HuH-7 (cell line): Measurements from ENCODE around the gene MAGI1.

ENCODE experiments used
- DNase-seq: peaks from one replicate; pipeline ENCODE4 v3.0.0; 2011; ENCODE audit warnings: low spot score

MAGI1 gene

DNA sequence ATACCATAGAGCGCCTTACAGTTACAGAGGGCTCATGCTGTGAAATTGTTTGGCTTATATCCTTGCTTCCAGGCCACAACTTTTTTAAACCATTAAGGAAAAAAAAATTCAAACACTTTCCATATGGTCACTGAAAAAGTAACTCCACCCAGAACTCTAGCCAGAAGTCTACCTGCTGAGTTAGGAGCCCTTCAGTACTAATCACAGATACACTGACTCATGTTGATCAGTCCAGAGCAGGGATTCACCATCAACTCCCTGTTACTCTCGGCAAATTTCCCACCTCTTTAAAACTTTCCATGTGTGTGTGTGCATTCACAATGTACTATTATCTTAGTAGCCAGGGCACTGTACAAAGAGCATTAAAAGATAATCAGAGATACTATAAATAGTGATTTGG, 372.8 kb downstream of the MAGI1 start:
- DNase-seq, result no peak

DNA sequence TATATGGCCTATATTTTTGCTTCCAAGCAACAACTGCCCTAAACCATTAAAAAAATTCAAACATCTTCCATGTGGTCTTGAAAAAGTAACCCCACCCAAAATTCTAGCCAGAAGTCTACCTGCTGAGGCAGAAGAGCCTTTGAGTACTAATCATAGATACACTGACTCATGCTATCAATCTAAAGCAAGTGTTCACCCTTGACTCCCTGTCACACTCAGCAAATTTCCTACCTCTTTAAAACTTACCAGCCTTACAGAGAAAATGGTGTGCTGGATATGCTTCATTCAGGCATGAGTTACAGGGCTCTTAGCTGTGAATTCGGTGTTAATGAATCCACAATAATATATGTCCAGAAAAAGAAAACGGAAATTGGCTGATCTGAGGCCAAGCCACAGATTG, 373.8 kb downstream of the MAGI1 start:
- no peak for DNase-seq

DNA sequence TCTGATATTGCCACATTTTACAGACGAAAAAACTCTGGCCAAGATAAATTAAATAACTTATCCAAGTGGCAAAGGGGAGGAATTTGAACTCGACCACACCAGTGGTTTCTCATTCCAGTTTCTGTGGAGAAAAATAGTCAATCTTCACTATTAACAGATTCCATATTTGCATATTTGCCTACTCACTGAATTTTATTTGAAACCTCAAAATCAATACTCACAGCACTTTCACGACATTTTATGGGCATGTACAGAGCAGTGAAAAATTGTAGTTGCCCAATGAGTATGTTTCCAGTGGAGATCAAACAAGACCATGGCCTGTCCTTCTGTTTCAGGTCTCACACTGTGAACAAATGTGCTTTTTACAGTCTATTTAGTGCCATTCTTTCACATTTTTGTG, 374.3 kb downstream of the MAGI1 start:
- no peak for DNase-seq

DNA sequence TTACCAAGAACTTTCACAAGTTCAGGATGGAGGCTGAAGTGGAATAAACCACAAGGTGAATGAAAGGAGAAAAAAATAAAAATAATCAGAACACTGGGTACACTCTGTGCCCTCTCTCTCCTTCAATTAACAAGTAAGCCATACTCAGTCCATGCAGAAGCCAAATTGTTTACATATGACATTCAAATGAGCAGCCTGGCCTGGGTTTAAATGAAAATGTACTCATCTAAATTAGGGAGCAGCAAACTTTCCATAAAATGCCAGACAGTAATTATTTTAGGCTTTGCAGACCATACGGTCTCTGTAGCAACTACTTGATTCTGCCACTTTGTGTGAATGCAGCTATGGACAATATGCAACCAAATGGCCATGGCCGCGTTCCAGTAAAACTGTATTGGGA, 376.6 kb downstream of the MAGI1 start:
- DNase-seq, result no peak

DNA sequence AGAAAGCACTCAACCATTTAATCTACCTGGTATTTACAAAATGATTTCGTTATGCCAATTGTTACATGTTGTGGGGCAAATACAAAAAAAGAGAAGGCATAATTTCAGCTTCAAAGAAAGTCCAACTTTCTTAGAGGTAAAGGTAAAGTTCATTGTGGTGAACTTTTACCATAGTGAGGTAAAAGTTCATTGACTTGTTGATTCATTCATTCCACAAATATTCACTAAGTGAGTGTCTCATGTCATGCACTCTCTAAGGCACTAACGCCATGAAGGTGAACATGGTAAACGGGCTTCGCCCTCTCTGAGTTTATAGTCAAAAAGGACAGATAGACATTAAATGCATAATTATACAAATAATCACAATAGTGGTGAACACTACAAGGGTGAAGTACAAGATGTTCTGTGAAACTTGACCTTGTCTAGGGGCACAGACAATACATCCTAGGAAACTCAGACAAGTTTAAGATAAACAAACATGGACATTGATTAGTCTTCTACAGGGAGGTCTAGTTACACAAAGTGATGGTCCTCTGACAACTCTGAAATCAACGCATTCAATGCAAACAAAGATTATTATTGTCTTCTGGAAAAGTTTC, 378.6 kb downstream of the MAGI1 start:
- DNase-seq, result no peak

DNA sequence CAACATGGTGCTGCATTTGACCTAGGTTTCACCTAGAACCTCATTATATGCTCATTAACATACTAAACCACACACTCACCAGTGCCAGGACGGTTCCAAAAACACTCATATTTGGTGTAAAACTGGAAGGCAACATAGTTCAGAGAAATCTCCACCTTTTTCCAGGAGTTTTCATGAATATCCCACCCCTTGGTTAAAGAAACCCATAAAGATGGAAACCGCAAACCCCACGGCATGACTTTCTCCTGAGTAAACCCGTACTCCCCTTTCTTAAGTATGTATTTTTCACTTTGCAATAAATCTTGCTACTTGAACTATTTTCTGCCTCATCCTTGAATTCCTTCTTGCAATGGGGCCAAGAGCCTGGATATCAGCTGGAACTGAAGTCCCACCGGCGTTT, 379.3 kb downstream of the MAGI1 start:
- no peak for DNase-seq

DNA sequence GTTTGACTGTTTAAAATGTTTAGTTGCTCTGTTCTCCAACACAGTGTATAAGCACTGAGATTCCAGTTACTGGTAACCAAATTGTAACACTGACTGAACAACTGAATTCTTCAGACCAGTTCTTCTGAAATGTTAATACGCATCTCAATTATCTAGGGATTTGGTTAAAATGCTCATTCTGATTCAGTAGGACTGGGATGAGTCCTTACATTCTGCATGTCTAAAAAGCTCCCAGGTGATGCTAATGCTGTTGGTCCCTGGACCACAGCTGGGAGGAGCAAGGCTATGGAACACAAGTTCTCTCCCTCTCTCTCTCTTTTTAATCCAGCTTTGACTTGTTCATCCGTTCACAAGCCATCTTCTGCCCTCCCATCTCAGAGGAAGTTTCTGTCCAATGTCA, 380.3 kb downstream of the MAGI1 start:
- no peak for DNase-seq

DNA sequence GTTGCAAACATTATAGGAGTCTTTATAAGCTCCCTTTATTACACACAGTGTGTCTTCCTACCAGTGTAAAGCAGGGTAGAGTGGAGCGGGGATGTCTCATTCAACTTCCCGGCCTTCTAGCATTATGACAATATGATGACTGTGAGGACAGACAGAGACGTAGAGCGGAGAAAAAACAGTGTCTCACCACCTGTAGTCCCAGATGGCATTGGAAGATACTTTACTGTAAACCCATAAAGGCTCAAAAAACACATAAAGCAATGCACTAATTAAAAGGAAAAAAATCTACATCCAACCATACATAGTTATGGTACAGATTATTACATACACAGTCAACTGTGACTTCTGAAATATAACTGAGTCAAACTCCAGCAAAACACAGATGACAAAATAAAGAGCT, 383.7 kb downstream of the MAGI1 start:
- DNase-seq, result no peak

DNA sequence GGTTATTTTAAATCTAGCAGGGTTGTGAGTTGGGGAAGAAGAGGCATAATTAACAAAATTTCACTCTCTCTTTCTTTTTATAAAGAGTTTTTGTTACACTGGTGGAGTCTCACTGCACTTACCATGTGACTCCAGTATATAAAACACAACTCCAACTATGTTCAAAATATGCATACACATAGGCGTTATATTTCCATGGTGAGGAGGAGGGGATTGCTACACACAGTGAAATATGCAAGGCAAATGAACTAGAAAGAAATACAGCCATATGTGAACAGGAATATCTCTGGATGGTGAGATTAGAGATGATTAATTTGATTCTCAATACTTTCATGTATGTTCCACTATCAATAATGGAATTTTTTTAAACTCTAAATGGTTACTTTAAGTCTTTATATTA, 385.0 kb downstream of the MAGI1 start:
- DNase-seq, result no peak

DNA sequence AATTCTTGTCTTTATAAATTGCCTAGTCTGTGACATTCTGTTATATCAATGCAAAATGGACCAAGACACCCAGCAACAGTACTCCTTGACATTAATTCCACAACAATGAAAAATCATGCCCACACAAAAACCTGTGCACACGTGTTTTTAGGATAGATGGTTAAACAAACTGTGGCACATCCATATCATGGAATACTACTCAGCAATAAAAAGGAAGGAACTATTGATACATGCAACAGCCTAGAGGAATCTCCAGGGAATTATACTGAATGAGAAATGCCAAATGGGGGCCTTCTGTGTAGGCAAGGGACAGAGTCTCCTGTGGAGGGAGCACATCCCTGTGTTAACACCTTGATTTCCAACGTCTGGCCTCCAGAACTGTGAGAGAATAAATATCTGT, 388.5 kb downstream of the MAGI1 start:
- DNase-seq, result no peak

DNA sequence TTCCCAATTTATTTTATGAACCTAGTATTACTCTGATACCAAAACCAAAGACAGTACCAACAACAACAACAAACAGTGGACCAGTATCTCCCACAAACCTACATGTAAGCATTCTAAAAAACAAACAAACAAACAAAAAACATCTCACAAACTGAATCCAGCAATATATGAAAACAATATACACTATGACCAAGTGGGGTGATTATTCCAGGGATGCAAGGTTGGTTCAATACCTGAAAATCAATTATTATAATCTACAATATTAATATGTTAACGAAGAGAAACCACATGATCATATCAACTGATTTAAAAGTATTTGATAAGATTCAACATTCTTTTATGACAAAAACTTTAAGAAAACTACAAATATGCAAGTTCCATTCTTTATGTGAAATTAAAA, 391.3 kb downstream of the MAGI1 start:
- no peak for DNase-seq

DNA sequence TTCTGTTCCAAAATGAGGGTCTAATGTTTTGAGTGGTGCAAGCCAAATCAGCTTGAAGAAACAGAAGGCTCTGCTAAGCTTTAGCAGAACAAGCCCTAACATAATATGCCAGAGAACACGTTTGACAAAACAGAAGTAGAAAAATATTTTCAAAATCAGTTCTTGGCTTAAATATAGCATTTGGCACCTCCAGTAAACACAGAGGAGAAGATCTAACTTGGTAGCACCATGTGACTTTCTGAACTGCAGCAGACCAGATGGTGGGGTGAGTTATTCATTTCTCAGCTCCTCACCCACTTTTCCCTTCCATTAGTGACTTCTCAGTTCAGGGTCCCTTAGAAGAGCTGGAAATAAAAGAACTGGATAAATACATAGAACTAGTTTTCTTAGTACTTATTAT, 395.8 kb downstream of the MAGI1 start:
- no peak for DNase-seq

DNA sequence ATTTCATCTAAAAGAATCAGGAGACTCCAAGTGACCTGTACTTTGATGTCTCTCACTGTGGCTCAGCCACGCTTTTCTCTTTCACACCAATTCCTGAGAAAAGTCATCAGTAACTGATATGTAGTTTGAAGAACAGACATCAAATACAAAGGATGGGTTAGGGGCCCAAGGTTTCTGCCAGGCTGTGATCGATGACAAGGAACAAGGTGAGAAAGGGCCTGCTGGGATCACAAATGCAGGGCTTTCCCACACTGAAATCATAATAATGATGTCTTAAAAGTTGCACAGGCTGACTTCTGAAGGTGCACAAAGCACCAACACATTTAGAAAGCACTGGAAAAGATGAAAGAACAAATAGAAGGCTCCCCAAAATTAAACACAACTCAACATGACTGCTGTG, 396.9 kb downstream of the MAGI1 start:
- DNase-seq, result no peak

DNA sequence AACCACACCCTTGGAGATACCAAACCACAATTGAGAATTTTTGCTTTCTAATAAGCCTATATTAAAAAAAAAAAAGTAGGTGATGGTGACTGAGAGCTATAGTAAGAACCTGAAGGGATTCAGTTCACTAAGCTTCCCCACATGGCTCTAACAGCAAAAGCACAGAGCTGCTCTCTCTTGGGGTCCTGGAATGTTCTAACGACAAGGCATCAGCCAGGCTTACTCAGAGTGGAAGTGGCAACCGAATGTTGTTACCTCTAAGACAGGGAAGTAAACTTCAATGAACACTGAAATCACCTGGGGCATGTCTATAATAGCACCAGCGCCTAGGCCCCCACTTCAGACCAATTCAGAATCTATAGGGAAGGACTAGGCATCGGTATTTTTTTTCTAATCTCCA, 397.7 kb downstream of the MAGI1 start:
- DNase-seq, result no peak

DNA sequence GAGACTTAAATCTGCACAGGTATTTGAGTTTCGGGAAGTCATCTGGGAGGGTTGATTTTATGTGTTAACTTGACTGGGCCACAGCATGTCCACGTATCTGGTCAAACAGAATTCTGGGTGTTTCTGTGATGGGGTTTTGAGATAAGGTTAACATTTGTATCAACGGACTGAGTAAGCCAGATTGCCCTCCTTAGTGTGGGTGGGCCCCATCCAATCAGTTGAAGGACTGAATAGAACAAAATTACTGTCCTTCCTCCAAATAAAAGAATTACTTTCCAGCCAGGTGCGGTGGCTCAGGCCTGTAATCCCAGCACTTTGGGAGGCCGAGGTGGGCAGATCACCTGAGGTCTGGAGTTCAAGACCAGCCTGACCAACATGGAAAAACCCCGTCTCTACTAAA, 399.3 kb downstream of the MAGI1 start:
- DNase-seq, result no peak

DNA sequence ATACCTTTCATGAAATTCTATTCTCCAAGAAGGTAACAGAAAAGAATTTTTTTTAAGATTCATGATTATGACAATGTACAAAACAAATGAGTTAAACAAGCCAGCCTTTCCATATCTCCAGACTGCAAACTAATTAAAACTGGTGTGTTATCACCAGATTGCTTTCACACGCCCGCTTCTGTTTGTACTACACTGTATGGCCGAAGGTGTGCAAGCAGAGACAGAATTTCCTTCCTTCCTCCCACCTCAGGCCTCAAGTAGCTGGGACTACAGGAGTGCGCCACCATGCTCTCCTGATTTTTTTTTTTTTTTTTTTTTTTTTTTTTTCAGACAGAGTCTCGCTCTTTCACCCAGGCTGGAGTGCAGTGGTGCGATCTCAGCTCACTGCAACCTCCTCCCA, 400.4 kb downstream of the MAGI1 start:
- DNase-seq, result no peak

DNA sequence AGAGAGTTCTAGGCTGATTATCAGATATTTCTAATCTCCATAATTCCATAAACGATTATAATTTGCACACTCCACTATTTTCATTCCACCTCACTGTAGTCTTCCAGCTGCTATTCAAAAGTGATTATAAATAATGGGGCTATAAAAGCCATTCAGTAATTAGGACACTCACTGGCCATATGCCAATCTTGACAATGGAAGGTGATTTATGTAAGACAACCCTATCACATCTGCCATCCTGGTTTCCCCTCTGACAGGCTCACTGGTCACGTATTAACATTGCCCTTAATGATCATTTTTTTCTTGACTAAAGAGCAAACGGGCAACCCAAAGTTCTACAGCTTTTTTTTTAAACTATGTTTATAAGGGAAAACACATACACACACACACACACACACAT, 402.4 kb downstream of the MAGI1 start:
- no peak for DNase-seq

DNA sequence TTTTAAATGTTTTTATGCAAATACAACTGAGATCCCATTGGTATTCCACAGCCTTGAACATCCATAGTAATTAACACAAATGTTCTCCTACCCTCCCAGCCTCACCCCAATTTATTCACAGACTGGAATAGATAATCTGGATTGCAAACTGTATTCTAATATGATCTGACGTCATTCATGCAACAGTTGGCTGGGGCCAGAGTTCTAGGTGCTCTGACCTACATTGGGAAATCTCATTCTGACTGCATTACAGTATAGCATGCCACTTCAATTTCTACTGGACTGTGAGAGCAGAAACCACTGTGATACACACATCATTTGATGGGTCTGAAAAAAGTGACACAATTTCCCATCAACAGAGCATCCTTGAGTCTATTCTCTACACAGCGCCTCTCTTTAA, 403.1 kb downstream of the MAGI1 start:
- no peak for DNase-seq

DNA sequence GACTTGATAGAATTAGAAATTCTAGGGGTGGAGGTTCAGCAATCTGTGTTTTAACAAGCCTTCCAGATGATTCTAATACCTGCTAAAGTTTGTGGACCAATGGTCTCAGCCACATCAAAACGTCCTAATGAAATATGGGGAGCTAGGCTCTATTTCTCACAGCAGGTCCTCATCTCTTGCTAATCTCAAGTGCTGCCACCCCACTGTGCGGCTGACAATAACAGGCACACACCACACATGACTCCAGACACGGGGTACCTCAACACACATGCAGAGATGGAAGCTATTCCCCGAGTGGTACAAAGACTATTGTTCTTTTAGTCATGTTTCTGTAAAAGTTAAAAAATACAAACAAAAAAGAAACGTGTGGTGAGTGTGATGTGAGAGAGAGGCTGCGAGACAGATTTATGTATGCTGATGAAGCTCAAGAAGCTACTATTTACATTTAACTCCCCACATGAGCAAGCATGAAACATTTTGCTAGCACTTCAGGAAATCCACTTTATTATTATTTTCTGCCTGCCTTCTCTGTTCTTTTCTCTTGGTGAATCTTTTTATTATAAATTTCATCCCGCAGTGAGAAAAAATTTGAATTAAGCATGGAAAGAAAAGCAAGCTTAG, 405.6 kb downstream of the MAGI1 start:
- no peak for DNase-seq

DNA sequence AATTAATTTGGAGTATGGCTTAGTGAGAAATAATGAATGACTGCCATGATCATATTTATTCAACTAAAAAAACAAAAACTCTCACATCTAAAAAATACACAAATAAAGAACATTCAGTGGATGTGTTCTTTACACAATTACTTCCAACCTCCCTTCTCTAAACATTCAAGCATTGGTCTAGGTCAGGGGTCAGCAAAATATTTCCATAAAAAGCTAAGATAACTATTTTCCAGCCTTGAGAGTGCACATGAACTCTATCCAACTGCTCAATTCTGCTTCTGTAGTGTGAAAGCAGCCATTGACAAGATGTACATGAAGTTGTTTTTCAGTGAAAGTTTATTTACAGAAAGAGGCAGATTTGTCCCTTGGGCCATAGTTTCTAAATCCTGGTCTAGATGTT, 406.3 kb downstream of the MAGI1 start:
- DNase-seq, result no peak

DNA sequence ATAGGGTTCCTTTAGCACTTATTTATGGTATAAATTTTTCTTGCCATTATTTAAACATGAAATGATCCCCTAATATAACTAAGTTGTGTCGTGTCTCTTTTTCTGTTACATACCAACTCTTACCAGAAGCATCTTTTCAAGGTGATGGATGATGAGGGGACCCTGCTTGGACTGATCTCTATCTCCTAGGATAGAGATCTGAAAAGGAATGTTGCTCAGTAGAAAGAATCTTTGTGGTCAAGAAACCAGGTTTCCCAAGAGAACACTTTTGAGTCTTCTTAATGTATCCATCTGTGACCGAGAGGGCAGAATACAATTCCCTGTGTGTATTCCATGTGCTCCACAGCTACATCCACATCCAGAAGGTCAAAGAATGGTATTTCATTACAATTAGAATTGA, 409.7 kb downstream of the MAGI1 start:
- no peak for DNase-seq

DNA sequence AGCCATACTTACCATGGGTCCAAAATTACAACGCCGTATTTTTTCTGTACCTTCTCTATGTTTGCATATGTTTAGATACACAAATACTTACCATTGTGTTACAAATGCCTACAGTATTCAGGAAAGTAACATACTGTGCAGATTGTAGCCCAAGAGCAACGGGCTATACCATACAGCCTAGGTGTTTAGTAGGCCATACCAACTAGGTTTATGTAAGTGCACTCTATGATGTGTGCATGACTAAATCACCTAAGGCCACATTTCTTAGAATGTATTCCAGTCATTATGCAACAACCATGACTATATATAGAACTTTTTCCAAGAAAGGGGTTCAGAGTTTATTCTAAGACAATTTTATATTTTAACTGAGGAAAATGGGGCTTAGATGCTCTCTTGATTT, 411.7 kb downstream of the MAGI1 start:
- no peak for DNase-seq

DNA sequence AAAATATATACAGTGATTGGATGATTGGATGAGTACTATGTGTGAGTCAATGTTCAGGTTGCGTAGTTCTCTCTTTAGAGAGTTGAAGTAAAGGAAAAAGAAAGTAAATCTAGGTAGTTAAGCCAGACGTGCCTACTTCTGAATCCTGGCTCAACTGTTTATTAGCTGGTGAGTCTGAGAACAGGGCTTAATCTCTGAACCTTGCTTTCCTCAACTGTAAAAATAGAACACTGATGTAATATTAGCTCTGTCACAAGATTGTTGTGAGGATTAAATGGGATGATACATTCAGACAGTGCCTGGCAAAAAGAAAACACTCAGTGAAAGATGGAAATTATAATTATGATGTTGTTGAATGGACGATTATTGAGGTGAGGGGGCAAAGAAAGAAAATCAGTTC, 413.4 kb downstream of the MAGI1 start:
- DNase-seq, result no peak

DNA sequence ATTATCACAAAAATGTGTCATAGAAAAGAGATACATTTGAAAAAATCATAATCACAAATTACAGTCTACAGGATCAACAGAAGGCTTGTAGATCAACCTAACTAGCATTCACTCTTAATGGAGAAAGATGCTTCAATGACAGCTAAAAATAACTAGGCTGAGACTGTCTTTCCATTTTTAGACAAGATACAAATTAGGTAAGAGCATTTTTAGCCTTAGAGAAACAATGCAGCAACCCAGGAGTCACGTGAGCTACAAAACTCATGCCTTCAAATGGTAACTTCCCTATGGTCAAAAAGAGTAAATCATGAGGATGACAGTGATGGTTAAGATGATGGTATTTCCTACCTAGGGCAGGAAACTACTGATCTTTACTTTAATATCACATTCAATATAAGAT, 415.4 kb downstream of the MAGI1 start:
- DNase-seq, result no peak

DNA sequence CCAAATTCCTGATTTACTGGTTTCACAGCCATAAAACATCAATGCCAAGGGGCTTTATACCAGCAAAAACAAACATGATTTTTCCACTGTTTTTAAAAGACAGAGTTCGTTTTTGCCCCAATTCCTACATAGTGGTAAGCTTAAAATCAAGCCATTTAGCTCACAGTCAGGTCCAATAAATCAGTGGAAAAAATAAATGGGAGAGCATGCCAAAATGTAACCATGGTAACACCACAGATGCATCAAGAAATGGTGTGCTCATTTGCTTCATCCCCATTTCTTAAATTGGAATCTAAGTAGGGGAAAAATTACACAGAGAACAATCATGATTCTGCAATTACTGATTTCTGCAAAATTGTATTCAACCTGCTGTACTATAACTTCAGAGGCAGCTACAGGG, 418.8 kb downstream of the MAGI1 start:
- DNase-seq, result no peak
